Measurements from ENCODE around the gene GABARAP.

DNA sequence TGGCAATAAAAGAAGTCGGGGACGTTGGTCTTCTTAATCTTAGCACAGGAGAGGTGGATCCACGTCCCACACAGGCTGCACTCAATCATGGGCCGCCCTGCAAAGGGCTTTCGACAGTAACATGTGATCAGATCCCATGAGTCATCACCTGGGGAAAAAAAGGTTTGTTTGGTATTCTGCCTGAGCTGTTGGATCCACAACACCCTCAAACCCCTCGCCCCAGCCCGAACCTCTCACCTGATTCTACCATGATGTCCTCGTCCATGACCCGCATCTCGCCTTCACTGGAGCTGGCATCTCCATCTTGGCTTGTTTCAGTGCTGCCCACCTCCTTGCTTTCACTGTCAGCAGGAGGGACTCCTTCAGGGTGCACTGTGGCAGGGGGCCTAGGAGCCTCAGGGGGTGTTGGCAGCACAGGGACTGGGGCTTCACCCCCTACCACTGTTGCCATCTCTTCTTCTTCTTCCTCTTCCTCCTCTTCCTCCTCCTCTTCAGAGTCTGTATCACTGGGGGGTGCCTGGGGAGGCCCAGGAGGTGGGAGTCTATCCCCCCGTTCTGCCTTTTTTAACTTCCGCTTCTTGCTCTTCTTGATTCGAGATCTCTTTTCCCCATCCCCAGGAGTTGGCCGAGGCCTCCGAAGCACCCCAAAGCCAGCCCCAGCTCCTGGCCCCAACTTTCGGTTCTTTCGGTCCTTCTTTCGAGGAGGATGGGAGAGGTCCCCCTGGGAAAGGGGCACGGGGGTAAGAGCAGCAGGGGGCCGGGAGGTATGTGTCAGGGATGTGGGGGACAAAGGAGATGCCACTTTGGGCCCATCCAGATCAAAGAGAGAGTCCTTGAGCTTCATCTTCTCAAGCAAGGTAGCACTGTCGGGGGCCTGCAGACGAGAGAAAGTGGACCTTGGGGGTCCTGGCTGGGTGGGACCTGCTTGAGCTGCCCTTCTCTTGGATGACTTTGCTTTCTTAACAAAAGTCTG, 6.3 kb downstream of the GABARAP start:
- TF ChIP-seq, protein P1, sequence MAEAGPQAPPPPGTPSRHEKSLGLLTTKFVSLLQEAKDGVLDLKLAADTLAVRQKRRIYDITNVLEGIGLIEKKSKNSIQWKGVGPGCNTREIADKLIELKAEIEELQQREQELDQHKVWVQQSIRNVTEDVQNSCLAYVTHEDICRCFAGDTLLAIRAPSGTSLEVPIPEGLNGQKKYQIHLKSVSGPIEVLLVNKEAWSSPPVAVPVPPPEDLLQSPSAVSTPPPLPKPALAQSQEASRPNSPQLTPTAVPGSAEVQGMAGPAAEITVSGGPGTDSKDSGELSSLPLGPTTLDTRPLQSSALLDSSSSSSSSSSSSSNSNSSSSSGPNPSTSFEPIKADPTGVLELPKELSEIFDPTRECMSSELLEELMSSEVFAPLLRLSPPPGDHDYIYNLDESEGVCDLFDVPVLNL (CRISPR knock-in tag; IDR thresholded peaks at IDR 0.05; ENCODE audit: borderline replicate concordance, low read depth), result no peak
- TF ChIP-seq RORB (CRISPR knock-in tag; IDR thresholded peaks at IDR 0.05), result no peak
- TF ChIP-seq, protein P2, sequence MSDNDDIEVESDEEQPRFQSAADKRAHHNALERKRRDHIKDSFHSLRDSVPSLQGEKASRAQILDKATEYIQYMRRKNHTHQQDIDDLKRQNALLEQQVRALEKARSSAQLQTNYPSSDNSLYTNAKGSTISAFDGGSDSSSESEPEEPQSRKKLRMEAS (CRISPR knock-in tag; IDR thresholded peaks at IDR 0.05), result no peak
- TF ChIP-seq, protein P3, sequence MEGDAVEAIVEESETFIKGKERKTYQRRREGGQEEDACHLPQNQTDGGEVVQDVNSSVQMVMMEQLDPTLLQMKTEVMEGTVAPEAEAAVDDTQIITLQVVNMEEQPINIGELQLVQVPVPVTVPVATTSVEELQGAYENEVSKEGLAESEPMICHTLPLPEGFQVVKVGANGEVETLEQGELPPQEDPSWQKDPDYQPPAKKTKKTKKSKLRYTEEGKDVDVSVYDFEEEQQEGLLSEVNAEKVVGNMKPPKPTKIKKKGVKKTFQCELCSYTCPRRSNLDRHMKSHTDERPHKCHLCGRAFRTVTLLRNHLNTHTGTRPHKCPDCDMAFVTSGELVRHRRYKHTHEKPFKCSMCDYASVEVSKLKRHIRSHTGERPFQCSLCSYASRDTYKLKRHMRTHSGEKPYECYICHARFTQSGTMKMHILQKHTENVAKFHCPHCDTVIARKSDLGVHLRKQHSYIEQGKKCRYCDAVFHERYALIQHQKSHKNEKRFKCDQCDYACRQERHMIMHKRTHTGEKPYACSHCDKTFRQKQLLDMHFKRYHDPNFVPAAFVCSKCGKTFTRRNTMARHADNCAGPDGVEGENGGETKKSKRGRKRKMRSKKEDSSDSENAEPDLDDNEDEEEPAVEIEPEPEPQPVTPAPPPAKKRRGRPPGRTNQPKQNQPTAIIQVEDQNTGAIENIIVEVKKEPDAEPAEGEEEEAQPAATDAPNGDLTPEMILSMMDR (IDR thresholded peaks at IDR 0.05), result no peak
- TF ChIP-seq IRF2 (CRISPR knock-in tag; IDR thresholded peaks at IDR 0.05; ENCODE audit: borderline replicate concordance, low read depth), result no peak
- no peak for TF ChIP-seq ZNF671 (CRISPR knock-in tag; IDR thresholded peaks at IDR 0.05)
- TF ChIP-seq, protein P4, sequence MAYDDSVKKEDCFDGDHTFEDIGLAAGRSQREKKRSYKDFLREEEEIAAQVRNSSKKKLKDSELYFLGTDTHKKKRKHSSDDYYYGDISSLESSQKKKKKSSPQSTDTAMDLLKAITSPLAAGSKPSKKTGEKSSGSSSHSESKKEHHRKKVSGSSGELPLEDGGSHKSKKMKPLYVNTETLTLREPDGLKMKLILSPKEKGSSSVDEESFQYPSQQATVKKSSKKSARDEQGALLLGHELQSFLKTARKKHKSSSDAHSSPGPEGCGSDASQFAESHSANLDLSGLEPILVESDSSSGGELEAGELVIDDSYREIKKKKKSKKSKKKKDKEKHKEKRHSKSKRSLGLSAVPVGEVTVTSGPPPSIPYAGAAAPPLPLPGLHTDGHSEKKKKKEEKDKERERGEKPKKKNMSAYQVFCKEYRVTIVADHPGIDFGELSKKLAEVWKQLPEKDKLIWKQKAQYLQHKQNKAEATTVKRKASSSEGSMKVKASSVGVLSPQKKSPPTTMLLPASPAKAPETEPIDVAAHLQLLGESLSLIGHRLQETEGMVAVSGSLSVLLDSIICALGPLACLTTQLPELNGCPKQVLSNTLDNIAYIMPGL (CRISPR knock-in tag; IDR thresholded peaks at IDR 0.05), result no peak
- no peak for TF ChIP-seq ZNF263 (CRISPR knock-in tag; IDR thresholded peaks at IDR 0.05; ENCODE audit: low read depth)

All from WTC11 (cell line).